ENCODE measurements around the gene DAB2IP.
A peak's percentile ranks its signal among the peaks of the same experiment; 100 is the strongest.

DNA sequence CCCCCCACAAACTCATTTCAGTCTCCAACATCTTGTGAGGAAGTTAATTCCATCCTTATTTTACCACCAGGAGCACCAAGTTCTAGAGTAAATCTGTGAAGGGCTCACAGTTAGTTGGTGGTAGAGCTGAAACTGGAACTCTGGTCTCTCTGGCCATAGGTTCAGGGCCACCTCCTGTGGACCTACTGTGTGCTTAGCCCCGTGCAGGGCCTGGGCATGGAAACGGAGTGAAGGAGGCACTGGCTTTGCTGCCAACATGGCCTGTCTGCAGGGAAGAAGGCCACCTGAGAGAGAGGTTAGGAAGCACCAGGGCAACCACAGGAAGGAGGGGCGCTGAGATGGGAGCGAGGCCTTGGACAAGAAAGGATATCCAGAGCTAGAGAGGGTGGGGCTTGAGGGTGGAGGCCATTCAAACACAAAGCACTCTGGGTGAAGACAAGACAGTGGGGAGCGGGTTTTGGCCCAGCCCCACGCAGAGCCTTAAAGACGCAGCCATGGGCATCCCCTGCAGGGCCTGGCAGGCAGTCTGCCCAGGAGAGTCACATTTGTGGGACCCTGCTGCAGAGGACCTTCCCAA, 16.0 kb upstream of the DAB2IP start:
- TF ChIP-seq, protein P1, sequence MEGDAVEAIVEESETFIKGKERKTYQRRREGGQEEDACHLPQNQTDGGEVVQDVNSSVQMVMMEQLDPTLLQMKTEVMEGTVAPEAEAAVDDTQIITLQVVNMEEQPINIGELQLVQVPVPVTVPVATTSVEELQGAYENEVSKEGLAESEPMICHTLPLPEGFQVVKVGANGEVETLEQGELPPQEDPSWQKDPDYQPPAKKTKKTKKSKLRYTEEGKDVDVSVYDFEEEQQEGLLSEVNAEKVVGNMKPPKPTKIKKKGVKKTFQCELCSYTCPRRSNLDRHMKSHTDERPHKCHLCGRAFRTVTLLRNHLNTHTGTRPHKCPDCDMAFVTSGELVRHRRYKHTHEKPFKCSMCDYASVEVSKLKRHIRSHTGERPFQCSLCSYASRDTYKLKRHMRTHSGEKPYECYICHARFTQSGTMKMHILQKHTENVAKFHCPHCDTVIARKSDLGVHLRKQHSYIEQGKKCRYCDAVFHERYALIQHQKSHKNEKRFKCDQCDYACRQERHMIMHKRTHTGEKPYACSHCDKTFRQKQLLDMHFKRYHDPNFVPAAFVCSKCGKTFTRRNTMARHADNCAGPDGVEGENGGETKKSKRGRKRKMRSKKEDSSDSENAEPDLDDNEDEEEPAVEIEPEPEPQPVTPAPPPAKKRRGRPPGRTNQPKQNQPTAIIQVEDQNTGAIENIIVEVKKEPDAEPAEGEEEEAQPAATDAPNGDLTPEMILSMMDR (conservative IDR thresholded peaks at IDR 0.05) = peak; percentile 35
- TF ChIP-seq ZFX (IDR thresholded peaks at IDR 0.05) = no peak
